Measurements from ENCODE around the gene UROS. TPM values are rescaled to one million over a fixed set of nuclear protein-coding genes. Genes with fewer than 3 reads are reported as not detected.

The UROS gene
- polyA plus RNA-seq, 5 donors: 58.8 to 84.1 (median 66.9) TPM

- DNase-seq: no peak
These were observed 27.9 kb downstream of the UROS start for GRCh38 chr10:125795128-125795527.

GRCh38 chr10:125792342-125793300, 30.4 kb downstream of the UROS start:
- DNase-seq: no peak

- DNase-seq: no peak
These were observed 34.7 kb downstream of the UROS start for GRCh38 chr10:125788156-125789034.

- DNase-seq: no peak
These were observed 37.3 kb downstream of the UROS start for GRCh38 chr10:125785791-125786190.

- no peak for DNase-seq
These were observed 39.1 kb downstream of the UROS start for GRCh38 chr10:125783957-125784356.

GRCh38 chr10:125783408-125783807, 39.6 kb downstream of the UROS start:
- DNase-seq: no peak

- no peak for DNase-seq
These were observed 40.4 kb downstream of the UROS start for GRCh38 chr10:125782616-125783015.

GRCh38 chr10:125782054-125782453, 41.0 kb downstream of the UROS start:
- no peak for DNase-seq

GRCh38 chr10:125781374-125781773, 41.7 kb downstream of the UROS start:
- DNase-seq: no peak

- no peak for DNase-seq
These were observed 43.4 kb downstream of the UROS start for GRCh38 chr10:125779403-125780327.

GRCh38 chr10:125778556-125778955, 44.5 kb downstream of the UROS start:
- no peak for DNase-seq

GRCh38 chr10:125777806-125778205, 45.3 kb downstream of the UROS start:
- no peak for DNase-seq

GRCh38 chr10:125775491-125776106, 47.5 kb downstream of the UROS start, which contains the start of gene MMP21:
TSS of gene MMP21 (minus strand) at chr10:125775821. CDS start at chr10:125775821, 0 bp downstream.
- DNase-seq: no peak

GRCh38 chr10:125774581-125775191, 48.4 kb downstream of the UROS start:
- DNase-seq: no peak

GRCh38 chr10:125773687-125774543, 49.1 kb downstream of the UROS start:
- DNase-seq: no peak

GRCh38 chr10:125772864-125773180, 50.2 kb downstream of the UROS start:
- DNase-seq: no peak

GRCh38 chr10:125772112-125772863, 50.8 kb downstream of the UROS start:
- DNase-seq: no peak

- no peak for DNase-seq
These were observed 52.2 kb downstream of the UROS start for GRCh38 chr10:125770844-125771243.

- DNase-seq: no peak
These were observed 53.9 kb downstream of the UROS start for GRCh38 chr10:125769175-125769574.

Data from right lung (tissue), 5 donors.